Ramos (cell line): ENCODE data around the gene GRID1.

Experiments
- in situ Hi-C: fragments of 300-500 bp; cut with MboI; formaldehyde crosslinking; loops from one replicate; pipeline ENCODE4 v1.14.3; 2022; ENCODE audit warnings: low sequenced_read_pairs; ENCODE audit not compliant: unreplicated experiment

Gene GRID1

GRCh38 chr10:85609509-85609908 lies 757.1 kb downstream of the GRID1 start:
- in situ Hi-C loops, result no loop called here

- in situ Hi-C loops, result no loop called here
These were observed 757.9 kb downstream of the GRID1 start for GRCh38 chr10:85608706-85609105.

- in situ Hi-C loops, result no loop called here
These were observed 759.4 kb downstream of the GRID1 start for GRCh38 chr10:85607043-85607695.

GRCh38 chr10:85606401-85606800 lies 760.2 kb downstream of the GRID1 start:
- in situ Hi-C loops, result no loop called here

- in situ Hi-C loops, result no loop called here
These were observed 761.7 kb downstream of the GRID1 start for GRCh38 chr10:85604884-85605283.

GRCh38 chr10:85604136-85604725 lies 762.4 kb downstream of the GRID1 start:
- in situ Hi-C loops, result no loop called here

GRCh38 chr10:85603151-85603940 lies 763.2 kb downstream of the GRID1 start:
- in situ Hi-C loops, result no loop called here

GRCh38 chr10:85602713-85603112 lies 763.9 kb downstream of the GRID1 start:
- in situ Hi-C loops, result no loop called here

- in situ Hi-C loops, result no loop called here
These were observed 764.3 kb downstream of the GRID1 start for GRCh38 chr10:85602306-85602705.

- in situ Hi-C loops, result no loop called here
These were observed 765.1 kb downstream of the GRID1 start for GRCh38 chr10:85601526-85601925.

GRCh38 chr10:85600744-85601081 lies 765.9 kb downstream of the GRID1 start:
- in situ Hi-C loops, result no loop called here

- in situ Hi-C loops, result no loop called here
These were observed 766.4 kb downstream of the GRID1 start for GRCh38 chr10:85600026-85600743.

GRCh38 chr10:85599081-85599480 lies 767.5 kb downstream of the GRID1 start:
- in situ Hi-C loops, result no loop called here

GRCh38 chr10:85598646-85599045 lies 767.9 kb downstream of the GRID1 start:
- in situ Hi-C loops, result no loop called here

GRCh38 chr10:85597006-85597405 lies 769.6 kb downstream of the GRID1 start:
- in situ Hi-C loops, result no loop called here

- in situ Hi-C loops, result no loop called here
These were observed 770.2 kb downstream of the GRID1 start for GRCh38 chr10:85596389-85596788.

GRCh38 chr10:85594239-85594638 lies 772.4 kb downstream of the GRID1 start:
- in situ Hi-C loops, result no loop called here

GRCh38 chr10:85593226-85593772 lies 773.3 kb downstream of the GRID1 start:
- in situ Hi-C loops, result no loop called here

- in situ Hi-C loops, result no loop called here
These were observed 785.2 kb downstream of the GRID1 start for GRCh38 chr10:85581371-85581770.

- in situ Hi-C loops, result no loop called here
These were observed 786.0 kb downstream of the GRID1 start for GRCh38 chr10:85580585-85580984.

- in situ Hi-C loops, result no loop called here
These were observed 787.7 kb downstream of the GRID1 start for GRCh38 chr10:85578860-85579259.
